ENCODE measurements around the gene GPR107.

DNA sequence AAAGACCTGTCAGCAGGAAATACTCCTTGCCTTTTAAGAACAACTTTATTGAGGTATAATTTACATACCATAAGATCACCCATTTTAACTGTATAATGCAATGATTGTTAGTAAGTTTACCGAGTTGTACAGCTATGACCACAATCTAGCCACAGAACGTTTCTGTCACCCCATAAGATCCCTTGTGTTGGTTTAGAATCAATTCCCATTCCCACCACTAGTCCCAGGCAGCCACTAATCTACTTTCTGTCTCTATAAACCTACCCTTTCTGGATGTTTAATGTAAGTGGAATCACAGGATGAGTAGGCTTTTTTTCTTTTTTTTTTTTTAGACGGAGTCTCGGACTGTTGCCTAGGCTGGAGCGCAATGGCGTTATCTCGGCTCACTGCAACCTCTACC is 4.4 kb downstream of the GPR107 start:
- TF ChIP-seq HOXB5 (CRISPR knock-in tag; IDR thresholded peaks at IDR 0.05) (no peak), POLR2A (IDR thresholded peaks at IDR 0.05; ENCODE audit: low read length) (no peak), CTCF (IDR thresholded peaks at IDR 0.05) (no peak), ZFP36 (IDR thresholded peaks at IDR 0.05; ENCODE audit: borderline replicate concordance, partially characterized antibody) (no peak), TP53 (CRISPR knock-in tag; IDR thresholded peaks at IDR 0.05) (no peak), JUN (IDR thresholded peaks at IDR 0.05) (no peak), HMGXB4 (CRISPR knock-in tag; IDR thresholded peaks at IDR 0.05; ENCODE audit: borderline replicate concordance) (no peak), TFCP2L1 (CRISPR knock-in tag; IDR thresholded peaks at IDR 0.05) (no peak), SMC3 (IDR thresholded peaks at IDR 0.05) (no peak), PHF8 (IDR thresholded peaks at IDR 0.05; ENCODE audit: borderline replicate concordance, low read depth) (no peak), HOXB13 (CRISPR knock-in tag; IDR thresholded peaks at IDR 0.05; ENCODE audit: low read depth) (no peak), HOXA7 (CRISPR knock-in tag; IDR thresholded peaks at IDR 0.05) (no peak)

All from A549 (cell line).